IMR-90 (cell line): ENCODE data around the gene HCRTR2. TPM values are rescaled to one million over a fixed set of nuclear protein-coding genes. Genes with fewer than 3 reads are reported as not detected.

ENCODE experiments used
- ATAC-seq: fragments of 200-7000 bp; cut with Tn5 transposase; 2 replicates; pipeline ENCODE4 v1.9.1; 2020; ENCODE audit warnings: low read depth, mild to moderate bottlenecking, moderate library complexity
- BruUV-seq: library from RNA; stranded (reverse); fragments of 400-500 nt; replicated peaks from 2 replicates; lab custom pipeline; 2021; lab: Mats Ljungman, UMichigan
- CTCF ChIA-PET: fragments of 300-600 bp; formaldehyde crosslinking; extraction: SDS; loops from one replicate; lab custom pipeline; 2021; ENCODE audit warnings: antibody characterized with exemption; lab: Yijun Ruan, JAX
- POLR2A ChIA-PET: fragments of 300-600 bp; sonication (Branson Sonifier 250); formaldehyde crosslinking; loops from one replicate; lab custom pipeline; 2022; ENCODE audit warnings: antibody characterized with exemption; ENCODE audit not compliant: unreplicated experiment; lab: Charles Lee
- DNase-seq: peaks from one replicate; pipeline ENCODE4 v3.0.0; 2013
- H2AFZ ChIP-seq: replicated peaks from 2 replicates; pipeline ENCODE3; 2013; ENCODE audit warnings: low read length, mild to moderate bottlenecking; ENCODE audit not compliant: poor library complexity
- H2AK5ac ChIP-seq: 2 replicates; pipeline ENCODE4 v1.6.1; 2013; ENCODE audit warnings: low read depth, low read length, inconsistent platforms
- H2AK9ac ChIP-seq: replicated peaks from 2 replicates; pipeline ENCODE3; 2013; ENCODE audit warnings: mild to moderate bottlenecking, low read depth, low read length, moderate library complexity; ENCODE audit not compliant: poor library complexity
- H2BK120ac ChIP-seq: 2 replicates; pipeline ENCODE4 v1.6.1; 2013; ENCODE audit warnings: low read depth, low read length, inconsistent platforms
- H2BK15ac ChIP-seq: 3 replicates; pipeline ENCODE4 v1.6.1; 2013; ENCODE audit warnings: low read depth, low read length, inconsistent platforms
- H2BK20ac ChIP-seq: 2 replicates; pipeline ENCODE4 v1.6.1; 2013; ENCODE audit warnings: low read depth, mild to moderate bottlenecking, inconsistent platforms, low read length, moderate library complexity
- H2BK5ac ChIP-seq: 2 replicates; pipeline ENCODE4 v1.6.1; 2013; ENCODE audit warnings: mild to moderate bottlenecking, low read depth, low read length, inconsistent platforms; ENCODE audit not compliant: poor library complexity, severe bottlenecking
- H3K14ac ChIP-seq: replicated peaks from 2 replicates; pipeline ENCODE4 v1.6.1; 2013; ENCODE audit warnings: low read depth, low read length, inconsistent platforms
- H3K18ac ChIP-seq: 2 replicates; pipeline ENCODE4 v1.6.1; 2013; ENCODE audit warnings: low read depth, low read length, control low read depth
- H3K23ac ChIP-seq: 2 replicates; pipeline ENCODE4 v1.6.1; 2013; ENCODE audit warnings: low read depth, low read length, inconsistent platforms
- H3K27ac ChIP-seq: 2 replicates; pipeline ENCODE4 v1.5.1; 2013; ENCODE audit warnings: mild to moderate bottlenecking, control low read depth, low read length; ENCODE audit not compliant: insufficient read depth
- H3K27me3 ChIP-seq: 2 replicates; pipeline ENCODE4 v1.6.1; 2013; ENCODE audit warnings: low read length; ENCODE audit not compliant: control insufficient read depth, insufficient read depth
- H3K36me3 ChIP-seq: 2 replicates; pipeline ENCODE4 v1.6.1; 2013; ENCODE audit warnings: low read length, mixed read lengths; ENCODE audit not compliant: control insufficient read depth, insufficient read depth
- H3K4ac ChIP-seq: 2 replicates; pipeline ENCODE4 v1.6.1; 2013; ENCODE audit warnings: low read depth, low read length, inconsistent platforms
- H3K4me1 ChIP-seq: 2 replicates; pipeline ENCODE4 v1.6.1; 2013; ENCODE audit warnings: low read length, mixed read lengths; ENCODE audit not compliant: control insufficient read depth, insufficient read depth
- H3K4me2 ChIP-seq: 2 replicates; pipeline ENCODE4 v1.6.1; 2013; ENCODE audit warnings: low read depth, mild to moderate bottlenecking, control low read depth, low read length, moderate library complexity
- H3K4me3 ChIP-seq: 2 replicates; pipeline ENCODE4 v1.5.1; 2013; ENCODE audit warnings: low read depth, mild to moderate bottlenecking, control low read depth, low read length, moderate library complexity; ENCODE audit not compliant: insufficient read depth
- H3K56ac ChIP-seq: 2 replicates; pipeline ENCODE4 v1.6.1; 2013; ENCODE audit warnings: low read length, inconsistent platforms; ENCODE audit not compliant: insufficient read depth; ENCODE audit errors: extremely low read depth
- H3K79me1 ChIP-seq, 2 experiments: 2 replicates each; pipeline ENCODE4 v1.6.1; 2013; ENCODE audit warnings: low read length in 2 of 2, inconsistent platforms in 1 of 2, low read depth in 1 of 2
- H3K9ac ChIP-seq: 2 replicates; pipeline ENCODE4 v1.6.1; 2013; ENCODE audit warnings: low read depth, low read length, control low read depth
- H3K9me1 ChIP-seq: 2 replicates; pipeline ENCODE4 v1.6.1; 2013; ENCODE audit warnings: low read length, inconsistent platforms; ENCODE audit not compliant: insufficient read depth
- H3K9me3 ChIP-seq: 2 replicates; pipeline ENCODE4 v1.6.1; 2013; ENCODE audit warnings: low read length; ENCODE audit not compliant: control insufficient read depth, insufficient read depth
- H4K20me1 ChIP-seq: 2 replicates; pipeline ENCODE4 v1.6.1; 2013; ENCODE audit warnings: low read length, inconsistent platforms; ENCODE audit not compliant: insufficient read depth
- H4K5ac ChIP-seq: 2 replicates; pipeline ENCODE4 v1.6.1; 2013; ENCODE audit warnings: mild to moderate bottlenecking, low read depth, low read length, control low read depth
- H4K8ac ChIP-seq, 2 experiments: 2 replicates each; pipeline ENCODE4 v1.6.1; 2013; ENCODE audit warnings: low read depth in 2 of 2, low read length in 2 of 2, control low read depth in 1 of 2, inconsistent platforms in 1 of 2
- H4K91ac ChIP-seq: 2 replicates; pipeline ENCODE4 v1.6.1; 2013; ENCODE audit warnings: low read depth, low read length, inconsistent platforms; ENCODE audit not compliant: insufficient read depth
- CEBPB ChIP-seq: IDR thresholded peaks from 2 replicates; pipeline ENCODE4 v1.6.1; 2012; ENCODE audit warnings: low read depth, low read length, improper control_type of control experiment
- CHD1 ChIP-seq: IDR thresholded peaks from 2 replicates; pipeline ENCODE4 v1.6.1; 2012; ENCODE audit warnings: low read depth, low read length, improper control_type of control experiment
- ELK1 ChIP-seq: fragments of 150-350 bp; IDR thresholded peaks from 2 replicates; pipeline ENCODE4 v1.6.1; 2016; ENCODE audit warnings: low read depth, mild to moderate bottlenecking, low read length, moderate library complexity, borderline replicate concordance
- FOS ChIP-seq: fragments of 150-350 bp; IDR thresholded peaks from 2 replicates; pipeline ENCODE4 v1.6.1; 2016; ENCODE audit warnings: low read depth, low read length
- MAFK ChIP-seq: IDR thresholded peaks from 2 replicates; pipeline ENCODE4 v1.6.1; 2012; ENCODE audit warnings: low read depth, low read length, improper control_type of control experiment
- MAZ ChIP-seq: IDR thresholded peaks from 2 replicates; pipeline ENCODE4 v1.6.1; 2012; ENCODE audit warnings: low read depth, mild to moderate bottlenecking, low read length, improper control_type of control experiment, moderate library complexity, borderline replicate concordance
- MXI1 ChIP-seq: IDR thresholded peaks from 2 replicates; pipeline ENCODE4 v1.6.1; 2012; ENCODE audit warnings: low read depth, mild to moderate bottlenecking, low read length, moderate library complexity, borderline replicate concordance
- NFE2L2 ChIP-seq: fragments of 150-350 bp; IDR thresholded peaks from 2 replicates; pipeline ENCODE4 v1.6.1; 2016; ENCODE audit warnings: low read depth, mild to moderate bottlenecking, low read length
- RAD21 ChIP-seq: IDR thresholded peaks from 2 replicates; pipeline ENCODE4 v1.6.1; 2012; ENCODE audit warnings: low read length, improper control_type of control experiment
- RCOR1 ChIP-seq: IDR thresholded peaks from 2 replicates; pipeline ENCODE4 v1.6.1; 2012; ENCODE audit warnings: mild to moderate bottlenecking, low read length, improper control_type of control experiment; ENCODE audit not compliant: insufficient replicate concordance
- RFX5 ChIP-seq: IDR thresholded peaks from 2 replicates; pipeline ENCODE4 v1.8.0; 2012; ENCODE audit warnings: low read depth, mild to moderate bottlenecking, low read length, moderate library complexity
- SMC3 ChIP-seq: fragments of 150-350 bp; IDR thresholded peaks from 2 replicates; pipeline ENCODE4 v1.6.1; 2016; ENCODE audit warnings: low read depth, mild to moderate bottlenecking, antibody characterized with exemption, low read length, moderate library complexity
- USF2 ChIP-seq: fragments of 150-350 bp; IDR thresholded peaks from 2 replicates; pipeline ENCODE4 v1.6.1; 2017; ENCODE audit warnings: mild to moderate bottlenecking, antibody characterized with exemption, low read length, low read depth
- WGBS, 2 experiments: methylation state at CpG; one replicate each; pipeline versions ENCODE4 v1.1.5 to v1.1.7; 2013; ENCODE audit warnings: missing lambda C conversion rate in 2 of 2; ENCODE audit not compliant: insufficient read length in 1 of 2; ENCODE audit errors: extremely low coverage in 2 of 2; 5-methylcytosine and 5-hydroxymethylcytosine counted together
- dilution Hi-C: fragments of 300-500 bp; cut with HindIII; formaldehyde crosslinking; loops from one replicate; pipeline ENCODE4 v1.14.3; 2018; ENCODE audit warnings: low sequenced_read_pairs; ENCODE audit not compliant: unreplicated experiment
- in situ Hi-C: fragments of 300-500 bp; cut with MboI; formaldehyde crosslinking; loops from 3 replicates; pipeline ENCODE4 v1.14.3; 2019; ENCODE audit warnings: low sequenced_read_pairs, inconsistent platforms, mixed read lengths
- intact Hi-C: fragments of 100-400 bp; cut with micrococcal nuclease; formaldehyde crosslinking; loops from 2 replicates; pipeline ENCODE4 v1.10.0; 2022
- polyA plus RNA-seq, 3 experiments: library from polyadenylated mRNA; depleted of rRNA; stranded (reverse); fragments of >200 nt; gene quantifications; 2 replicates each; pipeline ENCODE4 v1.2.3, GENCODE V29; 2012; ENCODE audit warnings: low replicate concordance in 1 of 3
- total RNA-seq: library from RNA; depleted of rRNA; stranded (reverse); fragments of >200 nt; gene quantifications from 2 replicates; pipeline ENCODE4 v1.2.3, GENCODE V29; 2012
- TF ChIP-seq, protein P1 (sequence below): conservative IDR thresholded peaks from 2 replicates; pipeline ENCODE4 v1.5.1; 2012; ENCODE audit warnings: mild to moderate bottlenecking, low read depth, low read length, improper control_type of control experiment

HCRTR2 gene
- total and polyA plus RNA-seq, 2 of the 4 experiments (the other 2 are of a cell fraction), result not detected

DNA sequence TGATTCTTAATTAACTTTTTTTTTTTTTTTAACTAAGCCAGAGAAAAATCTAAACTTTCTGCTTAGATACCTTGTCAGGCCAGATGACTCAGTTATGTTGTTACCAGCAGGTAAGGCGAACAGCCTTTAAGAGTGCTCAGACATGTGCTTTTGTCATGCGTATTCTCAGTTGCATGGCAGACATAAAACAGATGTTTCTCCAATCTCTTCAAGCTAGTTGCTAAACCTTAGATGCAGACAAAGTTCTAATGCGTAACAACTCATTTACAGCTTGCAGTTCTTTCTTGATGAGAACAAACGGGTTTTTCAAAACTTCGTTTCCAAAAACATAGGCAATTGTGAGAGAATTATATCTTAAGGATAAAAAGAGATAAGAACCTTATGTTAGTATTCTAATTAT, 103.3 kb downstream of the HCRTR2 start:
- H3K9me1 ChIP-seq, result no peaks in the 10 kb centered on the region
- no peak overlapping the region for H3K56ac ChIP-seq
- H3K27me3 ChIP-seq, result no peaks in the 10 kb centered on the region
- no peak overlapping the region for H4K8ac ChIP-seq
- no peaks in the 10 kb centered on the region for H3K4me1 ChIP-seq
- H3K36me3 ChIP-seq, result no peaks in the 10 kb centered on the region
- no peak overlapping the region for H3K18ac ChIP-seq
- H3K27ac ChIP-seq, result no peak overlapping the region
- H3K4me2 ChIP-seq, result no peak overlapping the region
- no peak overlapping the region for H3K9ac ChIP-seq
- in situ Hi-C loops, result loop anchor here (5.0 to 25.0 kb wide), 2 partner anchors 680 to 1010 kb away; no protein-coding TSS in a partner anchor
- no peak overlapping the region for H3K4ac ChIP-seq
- no peak overlapping the region for H2BK20ac ChIP-seq
- H3K9me3 ChIP-seq, result no peaks in the 10 kb centered on the region
- no peak overlapping the region for H2AFZ ChIP-seq
- no peak overlapping the region for H4K5ac ChIP-seq
- no peak overlapping the region for H2BK5ac ChIP-seq
- ATAC-seq (no peak), DNase-seq (no peak)
- no peaks in the 10 kb centered on the region for H4K20me1 ChIP-seq
- TF ChIP-seq RFX5 (no peak), MXI1 (no peak), RAD21 (no peak), NFE2L2 (no peak), CEBPB (no peak), CHD1 (no peak), MAZ (no peak), SMC3 (no peak), FOS (no peak), RCOR1 (no peak), ELK1 (no peak), MAFK (no peak), USF2 (no peak)
- TF ChIP-seq, protein P1, sequence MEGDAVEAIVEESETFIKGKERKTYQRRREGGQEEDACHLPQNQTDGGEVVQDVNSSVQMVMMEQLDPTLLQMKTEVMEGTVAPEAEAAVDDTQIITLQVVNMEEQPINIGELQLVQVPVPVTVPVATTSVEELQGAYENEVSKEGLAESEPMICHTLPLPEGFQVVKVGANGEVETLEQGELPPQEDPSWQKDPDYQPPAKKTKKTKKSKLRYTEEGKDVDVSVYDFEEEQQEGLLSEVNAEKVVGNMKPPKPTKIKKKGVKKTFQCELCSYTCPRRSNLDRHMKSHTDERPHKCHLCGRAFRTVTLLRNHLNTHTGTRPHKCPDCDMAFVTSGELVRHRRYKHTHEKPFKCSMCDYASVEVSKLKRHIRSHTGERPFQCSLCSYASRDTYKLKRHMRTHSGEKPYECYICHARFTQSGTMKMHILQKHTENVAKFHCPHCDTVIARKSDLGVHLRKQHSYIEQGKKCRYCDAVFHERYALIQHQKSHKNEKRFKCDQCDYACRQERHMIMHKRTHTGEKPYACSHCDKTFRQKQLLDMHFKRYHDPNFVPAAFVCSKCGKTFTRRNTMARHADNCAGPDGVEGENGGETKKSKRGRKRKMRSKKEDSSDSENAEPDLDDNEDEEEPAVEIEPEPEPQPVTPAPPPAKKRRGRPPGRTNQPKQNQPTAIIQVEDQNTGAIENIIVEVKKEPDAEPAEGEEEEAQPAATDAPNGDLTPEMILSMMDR, result no peak
- no peak overlapping the region for H2BK15ac ChIP-seq
- no peak overlapping the region for H3K4me3 ChIP-seq
- no peaks in the 10 kb centered on the region for H3K79me1 ChIP-seq
- H3K14ac ChIP-seq, result no peak overlapping the region
- H2BK120ac ChIP-seq, result no peak overlapping the region
- no peak overlapping the region for H2AK5ac ChIP-seq
- no peak overlapping the region for H4K91ac ChIP-seq
- no peak overlapping the region for H3K23ac ChIP-seq
- CTCF ChIA-PET, result interaction anchor here (0.5 to 0.6 kb wide), 2 partner anchors 661 to 1199 kb away, joined by 3 to 4 read pairs; no protein-coding TSS in a partner anchor
- dilution Hi-C loops, result no loop called here
- H2AK9ac ChIP-seq, result no peak overlapping the region
- POLR2A ChIA-PET, result no interaction called here
- 80% methylated on average over 1 of the region's 5 CpGs; no CpG with 5 or more reads in 1 of the 2 experiments for WGBS, 2 experiments
- BruUV-seq, result no TSS peak
- intact Hi-C loops, result loop anchor here (2.0 to 10.0 kb wide), 4 partner anchors 167 to 1015 kb away; no protein-coding TSS in a partner anchor
